CD14-positive monocyte (primary cell): Measurements from ENCODE around the gene MAN2B2. TPM values are rescaled to one million over a fixed set of nuclear protein-coding genes. Genes with fewer than 3 reads are reported as not detected.
A peak's percentile ranks its signal among the peaks of the same experiment; 100 is the strongest.

ENCODE experiments used
- DNase-seq, 3 donors: peaks; one replicate each; pipeline ENCODE4 v3.0.0-alpha.2; 2011 to 2022
- H2AFZ ChIP-seq: 2 replicates; pipeline ENCODE4 v1.6.0; 2012; ENCODE audit warnings: mild to moderate bottlenecking, low read depth, low read length, inconsistent platforms; ENCODE audit not compliant: insufficient read depth, poor library complexity, severe bottlenecking
- H3K27ac ChIP-seq, 2 donors: 1 replicate in 1 of 2; 2 replicates in 1 of 2; pipeline ENCODE4 v1.5.1; 2012 to 2013; ENCODE audit warnings: low read length in 2 of 2, control low read depth in 1 of 2, inconsistent platforms in 1 of 2, low read depth in 1 of 2, mild to moderate bottlenecking in 1 of 2
- H3K27me3 ChIP-seq, 2 donors: one replicate each; pipeline versions ENCODE4 v1.6.0 to v1.6.1; 2011 to 2013; ENCODE audit warnings: low read length in 2 of 2; ENCODE audit not compliant: control insufficient read depth in 2 of 2, insufficient read depth in 2 of 2
- H3K36me3 ChIP-seq, 2 donors: replicated peaks in 1 of 2; 1 replicate in 1 of 2; 2 replicates in 1 of 2; pipeline versions ENCODE4 v1.5.1 to v1.6.1; 2012 to 2013; ENCODE audit warnings: low read length in 2 of 2, control low read depth in 1 of 2, inconsistent platforms in 1 of 2, mild to moderate bottlenecking in 1 of 2; ENCODE audit not compliant: insufficient read depth in 2 of 2, control insufficient read depth in 1 of 2
- H3K4me1 ChIP-seq, 2 donors: 1 replicate in 1 of 2; 2 replicates in 1 of 2; pipeline versions ENCODE4 v1.5.1 to v1.6.1; 2012 to 2013; ENCODE audit warnings: low read length in 2 of 2, control low read depth in 1 of 2, inconsistent platforms in 1 of 2, mild to moderate bottlenecking in 1 of 2, moderate library complexity in 1 of 2; ENCODE audit not compliant: insufficient read depth in 2 of 2, control insufficient read depth in 1 of 2
- H3K4me2 ChIP-seq: replicated peaks from 2 replicates; pipeline ENCODE3; 2012; ENCODE audit warnings: low read length, moderate library complexity, mild to moderate bottlenecking; ENCODE audit not compliant: poor library complexity, severe bottlenecking; ENCODE audit errors: extremely low read depth
- H3K4me3 ChIP-seq, 3 experiments: fragments of 200-600 bp in 1 of 3; sonication (generic) in 1 of 3; replicated peaks in 1 of 3; 1 replicate in 2 of 3; 2 replicates in 1 of 3; pipeline ENCODE4 v1.5.1; 2011 to 2013; ENCODE audit warnings: low read length in 3 of 3, mild to moderate bottlenecking in 3 of 3, control low read depth in 2 of 3, low read depth in 2 of 3, inconsistent platforms in 1 of 3, moderate library complexity in 1 of 3
- H3K79me2 ChIP-seq: 2 replicates; pipeline ENCODE4 v1.6.0; 2012; ENCODE audit warnings: mild to moderate bottlenecking, control low read depth, inconsistent platforms, low read length, moderate library complexity; ENCODE audit not compliant: insufficient read depth
- H3K9ac ChIP-seq: 2 replicates; pipeline ENCODE4 v1.6.0; 2017; ENCODE audit warnings: low read length, mild to moderate bottlenecking; ENCODE audit not compliant: insufficient read depth, poor library complexity, severe bottlenecking
- H3K9me3 ChIP-seq, 2 donors: replicated peaks in 1 of 2; 1 replicate in 1 of 2; 2 replicates in 1 of 2; pipeline versions ENCODE4 v1.5.1 to v1.6.1; 2012 to 2013; ENCODE audit warnings: low read length in 2 of 2, control low read depth in 1 of 2; ENCODE audit not compliant: control insufficient read depth in 1 of 2, insufficient read depth in 1 of 2
- H4K20me1 ChIP-seq: 2 replicates; pipeline ENCODE4 v1.6.0; 2012; ENCODE audit warnings: mild to moderate bottlenecking, low read length, control low read depth, moderate library complexity; ENCODE audit not compliant: insufficient read depth
- H3K27ac Mint-ChIP-seq, 7 donors: one replicate each; pipeline ENCODE4 v1.8.0; 2020; ENCODE audit warnings: mild to moderate bottlenecking in 7 of 7, mixed read lengths in 7 of 7, moderate library complexity in 6 of 7, inconsistent platforms in 2 of 7
- H3K27me3 Mint-ChIP-seq, 3 donors: one replicate each; pipeline ENCODE4 v1.8.0; 2021 to 2022; ENCODE audit warnings: low read depth in 3 of 3, mild to moderate bottlenecking in 3 of 3, mixed read lengths in 3 of 3, moderate library complexity in 3 of 3, inconsistent platforms in 1 of 3
- H3K36me3 Mint-ChIP-seq, 2 donors: one replicate each; pipeline ENCODE4 v1.8.0; 2020; ENCODE audit warnings: mixed read lengths in 2 of 2, inconsistent platforms in 1 of 2, mild to moderate bottlenecking in 1 of 2
- H3K4me1 Mint-ChIP-seq: one replicate; pipeline ENCODE4 v1.8.0; 2020; ENCODE audit warnings: mild to moderate bottlenecking, mixed read lengths
- H3K4me3 Mint-ChIP-seq, 2 donors: one replicate each; pipeline ENCODE4 v1.8.0; 2020; ENCODE audit warnings: mild to moderate bottlenecking in 2 of 2, mixed read lengths in 2 of 2, moderate library complexity in 1 of 2
- H3K9me3 Mint-ChIP-seq, 7 donors: one replicate each; pipeline ENCODE4 v1.8.0; 2020 to 2022; ENCODE audit warnings: mixed read lengths in 7 of 7, mild to moderate bottlenecking in 6 of 7, moderate library complexity in 6 of 7, inconsistent platforms in 2 of 7
- WGBS: methylation state at CpG from one replicate; pipeline ENCODE4 v1.1.5; 2013; ENCODE audit warnings: missing lambda C conversion rate; ENCODE audit not compliant: insufficient coverage; 5-methylcytosine and 5-hydroxymethylcytosine counted together
- intact Hi-C, 2 donors: fragments of 100-400 bp; cut with micrococcal nuclease; formaldehyde crosslinking; loops; one replicate each; pipeline versions ENCODE4 v1.15.0 to v1.15.1; 2023
- polyA plus RNA-seq, 3 donors: library from polyadenylated mRNA; depleted of rRNA in 1 of 3; unstranded in 2 of 3; stranded (reverse) in 1 of 3; fragments of 300-500 nt in 2 of 3; fragments of >200 nt in 1 of 3; fragmentation: Illumina TruSeq in 2 of 3; gene quantifications; 1 replicate in 2 of 3; 2 replicates in 1 of 3; pipeline ENCODE4 v1.2.3, GENCODE V29; 2012 to 2021
- TF ChIP-seq, protein P1 (sequence below): fragments of 200-600 bp; IDR thresholded peaks from one replicate; pipeline ENCODE4 v1.8.0; 2022; ENCODE audit warnings: antibody characterized with exemption, mild to moderate bottlenecking

Gene MAN2B2
- polyA plus RNA-seq, 3 donors, result 9.6 to 28.4 (median 10.6) TPM

DNA sequence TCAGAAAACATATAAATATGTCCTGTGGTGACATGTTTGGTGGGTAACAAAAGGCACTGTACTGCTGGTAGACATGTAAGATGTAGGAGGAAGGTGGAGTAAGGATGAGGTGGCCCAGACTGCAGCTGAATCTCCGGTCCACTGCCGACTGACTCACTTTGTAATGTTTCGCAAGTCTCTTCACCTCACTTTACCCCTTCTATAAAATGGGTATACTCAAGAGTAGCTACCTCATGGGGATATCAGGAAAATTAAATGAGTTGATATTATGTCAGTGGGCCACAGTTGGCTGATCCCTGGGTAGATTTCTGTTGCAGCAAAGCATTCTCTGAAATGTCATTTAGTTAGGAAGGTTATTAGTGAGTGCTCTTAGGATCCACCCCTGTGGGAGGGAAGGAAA is 87.6 kb downstream of the MAN2B2 start:
- H3K4me3 ChIP-seq, result no peak overlapping the region
- DNase-seq, result no peak
- H3K79me2 ChIP-seq, result no peaks in the 10 kb centered on the region
- Mint-ChIP-seq H3K4me1 (peaks cover 12% of the 10 kb centered on the region), H3K27me3 (peaks cover 0 to 63% (median 59%) of the 10 kb centered on the region in 3 donors), H3K36me3 (peaks cover 0 to 5% of the 10 kb centered on the region in 2 donors), H3K27ac (no peak overlapping the region), H3K9me3 (peaks cover 0 to 18% (median 4%) of the 10 kb centered on the region in 7 donors), H3K4me3 (peak overlapping the region in 1 of 2 donors; percentile 70)
- no peaks in the 10 kb centered on the region for H4K20me1 ChIP-seq
- H3K9ac ChIP-seq, result no peak overlapping the region
- peaks cover 49 to 78% of the 10 kb centered on the region in 2 donors for H3K27me3 ChIP-seq
- H2AFZ ChIP-seq, result no peak overlapping the region
- H3K36me3 ChIP-seq, result no peaks in the 10 kb centered on the region
- intact Hi-C loops, result no loop called here
- no peak overlapping the region for H3K27ac ChIP-seq
- no CpG with 5 or more reads among the region's 3 CpGs for WGBS
- peaks cover 0 to 7% of the 10 kb centered on the region in 2 donors for H3K9me3 ChIP-seq
- H3K4me2 ChIP-seq, result no peak overlapping the region
- peaks cover 9 to 19% of the 10 kb centered on the region in 2 donors for H3K4me1 ChIP-seq
- TF ChIP-seq, protein P1, sequence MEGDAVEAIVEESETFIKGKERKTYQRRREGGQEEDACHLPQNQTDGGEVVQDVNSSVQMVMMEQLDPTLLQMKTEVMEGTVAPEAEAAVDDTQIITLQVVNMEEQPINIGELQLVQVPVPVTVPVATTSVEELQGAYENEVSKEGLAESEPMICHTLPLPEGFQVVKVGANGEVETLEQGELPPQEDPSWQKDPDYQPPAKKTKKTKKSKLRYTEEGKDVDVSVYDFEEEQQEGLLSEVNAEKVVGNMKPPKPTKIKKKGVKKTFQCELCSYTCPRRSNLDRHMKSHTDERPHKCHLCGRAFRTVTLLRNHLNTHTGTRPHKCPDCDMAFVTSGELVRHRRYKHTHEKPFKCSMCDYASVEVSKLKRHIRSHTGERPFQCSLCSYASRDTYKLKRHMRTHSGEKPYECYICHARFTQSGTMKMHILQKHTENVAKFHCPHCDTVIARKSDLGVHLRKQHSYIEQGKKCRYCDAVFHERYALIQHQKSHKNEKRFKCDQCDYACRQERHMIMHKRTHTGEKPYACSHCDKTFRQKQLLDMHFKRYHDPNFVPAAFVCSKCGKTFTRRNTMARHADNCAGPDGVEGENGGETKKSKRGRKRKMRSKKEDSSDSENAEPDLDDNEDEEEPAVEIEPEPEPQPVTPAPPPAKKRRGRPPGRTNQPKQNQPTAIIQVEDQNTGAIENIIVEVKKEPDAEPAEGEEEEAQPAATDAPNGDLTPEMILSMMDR, result no peak

DNA sequence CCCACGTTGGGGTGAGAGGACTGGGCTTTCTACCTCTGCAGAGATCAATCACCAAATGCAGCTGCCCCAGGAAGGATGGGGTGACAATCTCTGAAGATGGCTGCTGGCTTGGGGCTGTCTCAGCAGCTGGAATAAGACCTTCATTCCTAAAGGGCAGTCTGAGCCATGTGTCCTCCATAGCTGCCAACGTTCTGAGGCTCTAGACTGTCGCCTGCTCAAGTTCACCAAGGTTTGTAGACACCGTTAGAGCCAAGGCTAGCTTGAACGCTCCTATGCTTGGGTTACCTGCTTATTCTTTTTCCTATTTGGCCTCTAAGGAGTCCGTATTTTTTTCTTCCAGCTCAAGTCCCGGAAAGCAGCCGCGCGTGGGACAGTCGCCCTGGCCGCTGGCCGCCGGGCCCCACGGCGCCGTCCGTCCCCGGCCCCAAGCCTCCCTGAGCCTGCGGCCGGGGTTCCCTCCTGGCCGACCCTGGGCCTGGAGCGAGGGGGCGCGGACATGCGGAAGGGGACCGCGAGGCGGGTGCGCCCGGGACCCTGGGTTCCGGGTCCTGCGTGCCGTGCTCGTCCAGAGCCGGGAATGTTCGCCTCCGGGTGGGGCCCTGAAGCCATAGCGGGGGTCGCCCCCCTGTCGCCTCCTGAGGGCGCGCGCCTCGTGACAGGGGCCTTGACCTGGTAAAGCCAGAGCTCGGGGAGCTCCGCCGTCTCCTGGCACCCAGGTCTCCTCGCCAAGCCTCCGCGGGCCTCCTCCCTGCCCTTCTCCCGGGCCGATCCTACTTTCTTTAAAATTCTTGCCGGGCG is 88.8 kb downstream of the MAN2B2 start:
- no peaks in the 10 kb centered on the region for H3K79me2 ChIP-seq
- peaks cover 45 to 66% of the 10 kb centered on the region in 2 donors for H3K27me3 ChIP-seq
- H3K27ac ChIP-seq, result no peak overlapping the region
- intact Hi-C loops, result no loop called here
- no peak overlapping the region for H2AFZ ChIP-seq
- H3K4me3 ChIP-seq, result no peak overlapping the region
- no peaks in the 10 kb centered on the region for H4K20me1 ChIP-seq
- Mint-ChIP-seq H3K36me3 (peaks cover 0 to 2% of the 10 kb centered on the region in 2 donors), H3K27ac (no peak overlapping the region), H3K4me1 (peaks cover 6% of the 10 kb centered on the region), H3K27me3 (peaks cover 2 to 58% (median 51%) of the 10 kb centered on the region in 3 donors), H3K4me3 (peak overlapping the region; percentile 3 to 72), H3K9me3 (peaks cover 0 to 14% (median 4%) of the 10 kb centered on the region in 7 donors)
- TF ChIP-seq, protein P1, result no peak
- H3K4me2 ChIP-seq, result no peak overlapping the region
- H3K9ac ChIP-seq, result no peak overlapping the region
- H3K9me3 ChIP-seq, result peaks cover 0 to 7% of the 10 kb centered on the region in 2 donors
- WGBS, result 20% methylated on average over 55 of the region's 55 CpGs
- no peak for DNase-seq
- H3K4me1 ChIP-seq, result peaks cover 9 to 13% of the 10 kb centered on the region in 2 donors
- H3K36me3 ChIP-seq, result no peaks in the 10 kb centered on the region
